Adrenal gland (tissue), 5 donors: ENCODE measurements around the gene SUN2.

Experiments
- POLR2A ChIP-seq, 2 donors: fragments of 450-650 bp; IDR thresholded peaks; one replicate each; pipeline ENCODE4 v1.6.1; 2017; ENCODE audit warnings: antibody characterized with exemption in 2 of 2, mild to moderate bottlenecking in 2 of 2, moderate library complexity in 1 of 2
- TF ChIP-seq, protein P1 (sequence below), 6 experiments: fragments of 450-650 bp in 4 of 6; fragments of 200-600 bp in 2 of 6; sonication (generic) in 1 of 6; IDR thresholded peaks; 1 replicate in 5 of 6; 2 replicates in 1 of 6; pipeline versions ENCODE4 v1.5.1 to v1.8.0; 2016 to 2021; ENCODE audit warnings: antibody characterized with exemption in 6 of 6, mild to moderate bottlenecking in 2 of 6, moderate library complexity in 1 of 6
- donor health status: DM: no; HTN: no; CAD: no.

DNA sequence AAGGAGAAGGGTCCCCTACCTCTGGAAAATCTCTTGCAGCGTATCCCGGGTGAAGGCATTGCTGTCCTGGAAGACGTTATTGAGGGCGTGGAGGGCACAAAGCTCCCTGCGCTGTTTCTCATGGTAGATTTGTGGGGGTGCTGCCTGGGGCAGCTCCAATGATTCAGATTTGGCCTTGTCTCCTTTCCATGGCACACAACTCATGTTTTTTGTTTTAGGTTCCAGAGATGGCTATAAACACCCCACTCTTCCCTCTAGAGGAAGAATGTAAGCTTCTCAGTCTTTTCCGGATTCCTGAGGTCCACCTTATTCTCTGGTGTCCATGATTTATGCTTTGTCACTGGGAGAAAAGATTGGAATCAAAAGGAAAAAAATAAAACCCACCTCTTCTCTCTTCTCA lies 56.0 kb downstream of the SUN2 start:
- peak in 1 of 2 donors; percentile 15 for TF ChIP-seq POLR2A (IDR thresholded peaks at IDR 0.05)
- TF ChIP-seq, protein P1, sequence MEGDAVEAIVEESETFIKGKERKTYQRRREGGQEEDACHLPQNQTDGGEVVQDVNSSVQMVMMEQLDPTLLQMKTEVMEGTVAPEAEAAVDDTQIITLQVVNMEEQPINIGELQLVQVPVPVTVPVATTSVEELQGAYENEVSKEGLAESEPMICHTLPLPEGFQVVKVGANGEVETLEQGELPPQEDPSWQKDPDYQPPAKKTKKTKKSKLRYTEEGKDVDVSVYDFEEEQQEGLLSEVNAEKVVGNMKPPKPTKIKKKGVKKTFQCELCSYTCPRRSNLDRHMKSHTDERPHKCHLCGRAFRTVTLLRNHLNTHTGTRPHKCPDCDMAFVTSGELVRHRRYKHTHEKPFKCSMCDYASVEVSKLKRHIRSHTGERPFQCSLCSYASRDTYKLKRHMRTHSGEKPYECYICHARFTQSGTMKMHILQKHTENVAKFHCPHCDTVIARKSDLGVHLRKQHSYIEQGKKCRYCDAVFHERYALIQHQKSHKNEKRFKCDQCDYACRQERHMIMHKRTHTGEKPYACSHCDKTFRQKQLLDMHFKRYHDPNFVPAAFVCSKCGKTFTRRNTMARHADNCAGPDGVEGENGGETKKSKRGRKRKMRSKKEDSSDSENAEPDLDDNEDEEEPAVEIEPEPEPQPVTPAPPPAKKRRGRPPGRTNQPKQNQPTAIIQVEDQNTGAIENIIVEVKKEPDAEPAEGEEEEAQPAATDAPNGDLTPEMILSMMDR (IDR thresholded peaks at IDR 0.05): peak in 1 of 6 experiments; percentile 9
